Colonic mucosa (tissue), 4 donors: Measurements from ENCODE around the gene PCA3. TPM values are rescaled to one million over a fixed set of nuclear protein-coding genes. Genes with fewer than 3 reads are reported as not detected.
"Not testable (repeated sequence)": the region's sequence is repeated elsewhere in the genome, so short reads cannot be mapped to it uniquely, and the experiment has no call there.

ENCODE experiments used
- DNase-seq: peaks from one replicate; pipeline ENCODE4 v3.0.0-alpha.2; 2020
- H3K27ac ChIP-seq: fragments of 200-600 bp; one replicate; pipeline ENCODE4 v1.8.0; 2021
- H3K27me3 ChIP-seq: fragments of 200-600 bp; one replicate; pipeline ENCODE4 v1.8.0; 2021
- H3K36me3 ChIP-seq: fragments of 200-600 bp; one replicate; pipeline ENCODE4 v1.8.0; 2021
- H3K4me1 ChIP-seq: fragments of 200-600 bp; one replicate; pipeline ENCODE4 v1.8.0; 2021; ENCODE audit warnings: mild to moderate bottlenecking
- H3K4me3 ChIP-seq: fragments of 200-600 bp; one replicate; pipeline ENCODE4 v1.8.0; 2021
- H3K9ac ChIP-seq, 2 donors: one replicate each; pipeline ENCODE4 v1.7.0; 2013; ENCODE audit warnings: control low read depth in 2 of 2, low read depth in 2 of 2, low read length in 2 of 2
- H3K9me3 ChIP-seq: fragments of 200-600 bp; one replicate; pipeline ENCODE4 v1.8.0; 2021
- intact Hi-C: fragments of 100-400 bp; cut with DNase I; formaldehyde crosslinking; loops from one replicate; pipeline ENCODE4 v1.14.1; 2022
- total RNA-seq, 2 donors: library from RNA; stranded (reverse); fragmentation: NEBNext Ultra II Directional in 1 of 2; extraction: Animal tissue kit (Norgen Biotek cat#: 25700) in 1 of 2; gene quantifications; one replicate each; pipeline ENCODE4 v1.2.1, GENCODE V29; 2021
- TF ChIP-seq, protein P1 (sequence below): fragments of 200-600 bp; IDR thresholded peaks from one replicate; pipeline ENCODE4 v1.8.0; 2022; ENCODE audit warnings: antibody characterized with exemption, mild to moderate bottlenecking
- donor health status: healthy.
- donor health status: DM: no; HTN: no; CAD: no.
- donor health status: DM: no; HTN: no; CAD: no.

PCA3 gene
- total RNA-seq, 2 donors from 2014 or later = not detected

DNA sequence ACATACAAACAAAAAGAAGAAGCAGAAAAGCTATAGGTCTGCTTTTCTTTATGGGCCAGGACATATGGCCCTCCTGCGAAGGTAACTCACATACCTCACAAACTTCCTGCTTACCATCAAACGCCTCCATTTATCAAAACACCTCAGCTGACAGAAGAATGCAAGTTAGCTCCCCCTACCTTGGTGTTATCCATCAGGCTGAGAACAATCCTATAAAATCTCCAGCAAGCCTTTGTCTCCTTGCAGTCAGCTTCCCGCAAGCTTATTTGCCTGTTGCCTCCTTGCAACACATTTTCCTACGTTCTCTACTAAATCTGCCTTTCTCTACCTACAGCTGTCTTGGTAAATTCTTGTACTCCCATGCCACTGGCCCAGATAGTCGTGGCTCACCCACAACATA lies 22.7 kb upstream of the PCA3 start:
- H3K4me1 ChIP-seq = no peaks in the 10 kb centered on the region
- H3K27me3 ChIP-seq = no peaks in the 10 kb centered on the region
- no peak overlapping the region for H3K27ac ChIP-seq
- no peak for DNase-seq
- intact Hi-C loops = no loop called here
- TF ChIP-seq, protein P1, sequence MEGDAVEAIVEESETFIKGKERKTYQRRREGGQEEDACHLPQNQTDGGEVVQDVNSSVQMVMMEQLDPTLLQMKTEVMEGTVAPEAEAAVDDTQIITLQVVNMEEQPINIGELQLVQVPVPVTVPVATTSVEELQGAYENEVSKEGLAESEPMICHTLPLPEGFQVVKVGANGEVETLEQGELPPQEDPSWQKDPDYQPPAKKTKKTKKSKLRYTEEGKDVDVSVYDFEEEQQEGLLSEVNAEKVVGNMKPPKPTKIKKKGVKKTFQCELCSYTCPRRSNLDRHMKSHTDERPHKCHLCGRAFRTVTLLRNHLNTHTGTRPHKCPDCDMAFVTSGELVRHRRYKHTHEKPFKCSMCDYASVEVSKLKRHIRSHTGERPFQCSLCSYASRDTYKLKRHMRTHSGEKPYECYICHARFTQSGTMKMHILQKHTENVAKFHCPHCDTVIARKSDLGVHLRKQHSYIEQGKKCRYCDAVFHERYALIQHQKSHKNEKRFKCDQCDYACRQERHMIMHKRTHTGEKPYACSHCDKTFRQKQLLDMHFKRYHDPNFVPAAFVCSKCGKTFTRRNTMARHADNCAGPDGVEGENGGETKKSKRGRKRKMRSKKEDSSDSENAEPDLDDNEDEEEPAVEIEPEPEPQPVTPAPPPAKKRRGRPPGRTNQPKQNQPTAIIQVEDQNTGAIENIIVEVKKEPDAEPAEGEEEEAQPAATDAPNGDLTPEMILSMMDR = no peak
- no peak overlapping the region for H3K9ac ChIP-seq
- no peaks in the 10 kb centered on the region for H3K9me3 ChIP-seq
- no peaks in the 10 kb centered on the region for H3K36me3 ChIP-seq
- H3K4me3 ChIP-seq = no peak overlapping the region

DNA sequence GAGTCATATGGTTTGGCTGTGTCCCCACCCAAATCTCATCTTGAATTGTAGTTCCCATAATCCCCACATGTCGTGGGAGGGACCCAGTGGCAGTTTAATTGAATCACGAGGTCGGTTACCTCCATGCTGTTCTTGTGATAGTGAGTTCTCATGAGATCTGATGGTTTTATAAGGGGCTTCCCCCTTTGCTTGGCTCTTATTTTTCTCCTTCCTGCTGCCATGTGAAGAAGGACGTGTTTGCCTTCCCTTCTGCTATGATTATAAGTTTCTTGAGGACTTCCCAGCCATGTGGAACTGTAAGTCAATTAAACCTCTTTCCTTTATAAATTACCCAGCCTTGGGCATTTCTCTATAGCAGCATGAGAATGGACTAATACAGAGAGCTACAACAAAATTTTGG lies 21.3 kb upstream of the PCA3 start:
- H3K27ac ChIP-seq, DNase-seq, H3K36me3 ChIP-seq, H3K4me3 ChIP-seq, H3K4me1 ChIP-seq, H3K27me3 ChIP-seq, intact Hi-C loops, H3K9me3 ChIP-seq, H3K9ac ChIP-seq: not testable (repeated sequence)

DNA sequence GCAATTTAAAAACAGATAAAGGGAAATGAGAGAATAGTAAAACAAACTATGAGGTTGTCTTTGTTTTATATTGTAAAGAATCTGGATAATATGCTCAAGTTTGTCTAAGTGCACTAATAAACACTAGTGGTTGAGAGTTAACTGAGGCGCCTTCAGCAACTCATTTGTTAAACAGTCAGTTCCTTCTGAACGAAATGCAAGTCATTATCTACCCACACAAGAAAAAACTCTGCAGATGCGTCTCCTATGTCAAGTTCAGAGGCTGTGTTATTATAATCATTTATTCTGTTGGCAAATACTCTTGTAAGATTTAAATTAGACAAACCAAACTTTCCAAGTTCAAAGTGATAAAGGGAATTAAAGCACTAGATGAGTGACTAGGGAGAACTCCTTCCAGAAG lies 20.3 kb upstream of the PCA3 start:
- TF ChIP-seq, protein P1 = no peak
- no peak overlapping the region for H3K27ac ChIP-seq
- intact Hi-C loops = no loop called here

DNA sequence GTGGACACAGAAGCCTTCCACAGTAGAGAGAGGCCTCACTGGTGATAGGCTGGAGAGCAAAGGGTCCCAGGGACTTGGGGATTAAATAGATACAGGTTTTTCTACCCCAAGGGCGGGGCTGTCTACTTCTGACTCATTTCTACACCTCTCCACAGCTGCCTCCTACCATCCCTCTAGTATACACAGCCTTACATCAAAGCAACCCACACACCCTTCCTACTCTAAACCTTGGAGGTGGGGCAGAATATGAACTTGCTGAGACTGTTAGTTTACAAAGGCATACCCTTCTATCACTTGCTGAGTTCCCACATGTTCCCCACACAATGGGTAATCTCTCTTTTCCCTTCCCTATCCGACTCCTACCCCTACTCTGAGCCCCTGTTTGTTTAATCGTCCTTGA lies 19.9 kb upstream of the PCA3 start:
- H3K27ac ChIP-seq = no peak overlapping the region
- TF ChIP-seq, protein P1 = no peak

More for the DNA sequence above, 20.3 kb upstream of the PCA3 start:
- H3K36me3 ChIP-seq = no peaks in the 10 kb centered on the region
- H3K9me3 ChIP-seq = no peaks in the 10 kb centered on the region
- no peaks in the 10 kb centered on the region for H3K4me1 ChIP-seq
- H3K27me3 ChIP-seq = no peaks in the 10 kb centered on the region
- no peak overlapping the region for H3K9ac ChIP-seq
- H3K4me3 ChIP-seq = no peak overlapping the region
- no peak for DNase-seq

DNA sequence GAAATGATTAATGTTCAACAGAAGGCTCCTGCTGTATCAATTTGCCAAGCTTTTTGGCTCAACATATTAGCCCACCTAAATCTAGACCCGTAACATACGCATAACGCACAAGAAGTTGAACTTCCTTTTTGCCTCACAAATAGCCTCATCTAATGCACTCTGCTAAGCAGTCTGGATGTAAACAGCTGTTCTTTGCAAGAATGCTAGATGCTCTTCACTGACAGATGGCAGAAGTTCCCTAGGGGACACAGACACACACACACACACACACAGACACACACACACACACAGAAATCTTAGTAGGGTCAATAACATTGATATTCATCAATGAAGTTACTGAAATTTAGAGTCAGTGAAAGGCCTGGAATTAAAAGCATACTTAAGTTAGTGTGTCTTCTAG lies 13.2 kb upstream of the PCA3 start:
- no peak overlapping the region for H3K4me3 ChIP-seq
- TF ChIP-seq, protein P1 = no peak
- intact Hi-C loops = no loop called here
- H3K9me3 ChIP-seq = no peaks in the 10 kb centered on the region
- H3K36me3 ChIP-seq = no peaks in the 10 kb centered on the region
- no peaks in the 10 kb centered on the region for H3K27me3 ChIP-seq
- H3K9ac ChIP-seq = no peak overlapping the region
- no peak overlapping the region for H3K27ac ChIP-seq
- no peak for DNase-seq
- H3K4me1 ChIP-seq = no peaks in the 10 kb centered on the region

More for the DNA sequence above, 19.9 kb upstream of the PCA3 start:
- no peak overlapping the region for H3K4me3 ChIP-seq
- intact Hi-C loops = no loop called here
- no peaks in the 10 kb centered on the region for H3K36me3 ChIP-seq
- no peaks in the 10 kb centered on the region for H3K9me3 ChIP-seq
- no peaks in the 10 kb centered on the region for H3K27me3 ChIP-seq
- H3K4me1 ChIP-seq = no peaks in the 10 kb centered on the region
- no peak for DNase-seq
- H3K9ac ChIP-seq = no peak overlapping the region

DNA sequence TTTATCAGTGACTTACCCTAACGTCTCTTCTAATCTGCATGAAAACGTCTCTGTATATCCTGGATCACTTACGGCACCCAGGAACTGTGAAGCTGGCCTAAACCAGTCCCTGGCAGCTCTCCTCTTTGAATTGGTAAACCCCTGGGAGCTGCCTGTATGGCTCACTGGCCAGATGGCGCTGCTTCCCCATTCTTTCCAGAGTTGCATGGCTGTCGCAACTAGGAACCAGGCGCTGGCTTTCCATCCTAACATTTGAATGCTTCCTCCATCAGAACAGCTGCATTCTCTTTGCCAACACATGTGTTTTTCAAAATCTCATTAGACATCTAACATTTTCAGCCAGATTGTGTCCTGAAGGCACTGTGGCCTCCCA lies 8.0 kb upstream of the PCA3 start:
- H3K4me3 ChIP-seq = no peak overlapping the region
- H3K27me3 ChIP-seq = no peaks in the 10 kb centered on the region
- DNase-seq = peak; percentile 57
- TF ChIP-seq, protein P1 = no peak
- H3K27ac ChIP-seq = no peak overlapping the region
- H3K36me3 ChIP-seq = no peaks in the 10 kb centered on the region
- no peak overlapping the region for H3K9ac ChIP-seq
- intact Hi-C loops = loop anchor here (5.0 kb wide), 1 partner anchor 231 kb away; no protein-coding TSS in a partner anchor
- H3K4me1 ChIP-seq = no peaks in the 10 kb centered on the region
- H3K9me3 ChIP-seq = no peaks in the 10 kb centered on the region
